OCI-LY7 (cell line): Measurements from ENCODE around the gene PHAF1. TPM values are rescaled to one million over a fixed set of nuclear protein-coding genes. Genes with fewer than 3 reads are reported as not detected.

Experiments used
- BruUV-seq: library from RNA; stranded (reverse); fragments of 400-500 nt; replicated peaks from 2 replicates; lab custom pipeline; 2021; lab: Mats Ljungman, UMichigan
- CTCF ChIA-PET: fragments of 300-600 bp; sonication (Branson Sonifier 250); formaldehyde crosslinking; loops from one replicate; lab custom pipeline; 2022; ENCODE audit warnings: antibody characterized with exemption; ENCODE audit not compliant: unreplicated experiment; lab: Charles Lee
- POLR2A ChIA-PET: fragments of 300-600 bp; sonication (Branson Sonifier 250); formaldehyde crosslinking; loops from one replicate; lab custom pipeline; 2022; ENCODE audit warnings: antibody characterized with exemption; lab: Charles Lee
- DNase-seq: peaks from one replicate; pipeline ENCODE4 v3.0.0-alpha.2; 2015; ENCODE audit warnings: low spot score
- H2AFZ ChIP-seq: fragments of 200-600 bp; sonication (generic), shearing (Covaris generic); 2 replicates; pipeline ENCODE4 v1.6.1; 2014; ENCODE audit warnings: mild to moderate bottlenecking, antibody characterized with exemption, low read length, moderate library complexity
- H3K27ac ChIP-seq: fragments of 200-600 bp; sonication (generic); 2 replicates; pipeline ENCODE4 v1.5.1; 2014; ENCODE audit warnings: mixed run types, low read depth, mild to moderate bottlenecking, moderate library complexity, low read length, inconsistent platforms; ENCODE audit not compliant: poor library complexity, severe bottlenecking
- H3K36me3 ChIP-seq: fragments of 200-600 bp; sonication (generic); 2 replicates; pipeline ENCODE4 v1.6.1; 2014; ENCODE audit warnings: mild to moderate bottlenecking, antibody characterized with exemption, low read length, moderate library complexity, mixed read lengths; ENCODE audit not compliant: insufficient read depth
- H3K4me1 ChIP-seq: fragments of 200-600 bp; sonication (generic); 2 replicates; pipeline ENCODE4 v1.5.1; 2014; ENCODE audit warnings: mild to moderate bottlenecking, low read length; ENCODE audit not compliant: insufficient read depth, poor library complexity, severe bottlenecking
- H3K4me2 ChIP-seq: fragments of 200-600 bp; sonication (generic); 2 replicates; pipeline ENCODE4 v1.6.1; 2014; ENCODE audit warnings: mild to moderate bottlenecking, low read length
- H3K4me3 ChIP-seq: fragments of 200-600 bp; sonication (generic); 2 replicates; pipeline ENCODE4 v1.5.1; 2014; ENCODE audit warnings: mild to moderate bottlenecking, low read depth, low read length; ENCODE audit not compliant: poor library complexity, severe bottlenecking
- H3K79me2 ChIP-seq: fragments of 200-600 bp; sonication (generic); 2 replicates; pipeline ENCODE4 v1.6.1; 2016; ENCODE audit warnings: low read depth, mild to moderate bottlenecking, low read length, moderate library complexity, mixed read lengths; ENCODE audit not compliant: insufficient read depth
- H3K9me2 ChIP-seq: fragments of 200-600 bp; sonication (generic); 2 replicates; pipeline ENCODE4 v1.6.1; 2016; ENCODE audit warnings: mild to moderate bottlenecking, low read length, mixed read lengths; ENCODE audit not compliant: insufficient read depth
- H3K9me3 ChIP-seq: fragments of 200-600 bp; sonication (generic); 2 replicates; pipeline ENCODE4 v1.6.1; 2014; ENCODE audit warnings: mild to moderate bottlenecking, mixed run types, low read length, mixed read lengths
- H4K20me1 ChIP-seq: fragments of 200-600 bp; sonication (generic); 2 replicates; pipeline ENCODE4 v1.6.1; 2014; ENCODE audit warnings: mild to moderate bottlenecking, antibody characterized with exemption, low read length, moderate library complexity, mixed read lengths; ENCODE audit not compliant: insufficient read depth
- CTCF ChIP-seq: fragments of 200-600 bp; sonication (generic); conservative IDR thresholded peaks from 2 replicates; pipeline ENCODE4 v1.5.1; 2014; ENCODE audit warnings: mild to moderate bottlenecking, antibody characterized with exemption, low read length, moderate library complexity, mixed read lengths
- EZH2phosphoT487 ChIP-seq: fragments of 200-600 bp; sonication (generic); IDR thresholded peaks from 2 replicates; pipeline ENCODE4 v1.6.1; 2018; ENCODE audit warnings: low read depth, borderline replicate concordance, mild to moderate bottlenecking, mixed run types, antibody characterized with exemption, low read length, moderate library complexity, mixed read lengths
- intact Hi-C: fragments of 100-400 bp; cut with micrococcal nuclease; formaldehyde crosslinking; loops from one replicate; pipeline ENCODE4 v1.10.0; 2022; ENCODE audit not compliant: unreplicated experiment
- total RNA-seq, 2 experiments: library from RNA; depleted of rRNA in 1 of 2; stranded (reverse); fragments of >200 nt in 1 of 2; shearing (Covaris generic) in 1 of 2; gene quantifications; 2 replicates each; pipeline ENCODE4 v1.2.3, GENCODE V29; 2014 to 2022

PHAF1 gene
- total RNA-seq, 2 experiments from 2014 or later: 13.9 to 16.8 TPM

DNA sequence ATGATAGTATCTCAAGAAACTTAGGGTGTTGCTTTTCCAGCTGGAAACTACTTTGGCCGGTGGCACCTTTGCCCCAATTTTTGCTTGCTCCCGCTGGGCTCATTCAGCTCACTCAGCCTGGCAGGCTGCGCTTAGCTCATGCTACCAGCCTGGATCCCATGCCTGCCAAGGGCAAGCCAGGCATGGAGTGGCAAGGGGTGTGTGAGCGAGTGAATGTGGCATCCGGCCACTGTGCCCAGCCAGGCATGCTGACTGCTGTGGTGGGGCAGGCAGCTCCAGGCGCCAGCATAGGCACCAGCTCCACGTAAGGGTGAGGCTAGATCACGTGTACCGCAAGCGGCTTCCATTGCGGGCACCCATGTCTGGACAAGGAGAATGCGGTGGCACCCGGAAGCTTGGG lies 31.6 kb downstream of the PHAF1 start:
- BruUV-seq: no TSS peak
- Histone ChIP-seq H3K79me2 (no peaks in the 10 kb centered on the region), H3K4me2 (no peak overlapping the region), H3K9me3 (no peaks in the 10 kb centered on the region), H3K36me3 (peaks cover 92% of the 10 kb centered on the region), H3K4me3 (no peak overlapping the region), H2AFZ (no peak overlapping the region), H3K27ac (no peak overlapping the region), H4K20me1 (no peaks in the 10 kb centered on the region), H3K9me2 (no peaks in the 10 kb centered on the region), H3K4me1 (no peaks in the 10 kb centered on the region)
- TF ChIP-seq EZH2phosphoT487: no peak
- POLR2A ChIA-PET: interaction anchor here (0.7 to 1.4 kb wide), 3 partner anchors 9 to 27 kb away, joined by 3 read pairs; no protein-coding TSS in a partner anchor
- no peak for DNase-seq
- CTCF ChIA-PET: no interaction called here
- intact Hi-C loops: no loop called here

DNA sequence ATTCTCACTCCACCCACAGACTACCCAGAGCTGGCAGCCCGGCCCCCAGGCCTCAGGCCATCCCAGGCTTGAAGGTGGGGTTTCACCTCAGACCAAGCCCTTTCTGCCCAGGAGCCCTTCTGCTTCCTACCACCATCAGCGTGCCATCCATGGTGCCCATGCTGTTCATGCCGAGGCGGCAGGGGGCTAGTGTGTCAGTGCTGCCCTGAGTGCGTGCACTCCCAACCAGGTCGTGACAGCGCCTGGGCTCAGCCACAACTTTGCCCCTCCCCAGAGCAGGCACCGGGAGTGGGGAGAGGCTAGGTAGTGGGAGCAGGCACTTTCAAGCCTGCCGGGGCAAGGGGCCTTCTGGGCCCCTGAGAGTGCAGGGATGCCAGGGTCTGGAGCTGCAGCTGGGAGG lies 32.6 kb downstream of the PHAF1 start:
- BruUV-seq: no TSS peak
- ChIA-PET CTCF (no interaction called here), POLR2A (no interaction called here)
- intact Hi-C loops: no loop called here
- H3K9me2 ChIP-seq: no peaks in the 10 kb centered on the region
- no peak overlapping the region for H3K4me2 ChIP-seq
- H2AFZ ChIP-seq: no peak overlapping the region
- TF ChIP-seq CTCF (no peak), EZH2phosphoT487 (no peak)
- H4K20me1 ChIP-seq: no peaks in the 10 kb centered on the region
- H3K27ac ChIP-seq: no peak overlapping the region
- H3K4me3 ChIP-seq: no peak overlapping the region
- H3K79me2 ChIP-seq: no peaks in the 10 kb centered on the region
- no peaks in the 10 kb centered on the region for H3K9me3 ChIP-seq
- no peak for DNase-seq
- no peaks in the 10 kb centered on the region for H3K4me1 ChIP-seq
- H3K36me3 ChIP-seq: peaks cover 94% of the 10 kb centered on the region

GRCh38 chr16:67144943-67145342 lies 35.2 kb downstream of the PHAF1 start:
- Histone ChIP-seq H3K36me3 (peaks cover 86% of the 10 kb centered on the region), H4K20me1 (no peaks in the 10 kb centered on the region), H3K79me2 (no peaks in the 10 kb centered on the region), H3K9me2 (no peaks in the 10 kb centered on the region), H3K4me1 (no peaks in the 10 kb centered on the region), H3K9me3 (no peaks in the 10 kb centered on the region), H2AFZ (no peak overlapping the region), H3K4me3 (no peak overlapping the region), H3K4me2 (no peak overlapping the region), H3K27ac (no peak overlapping the region)
- BruUV-seq: no TSS peak
- DNase-seq: no peak
- POLR2A ChIA-PET: no interaction called here
- TF ChIP-seq EZH2phosphoT487 (no peak), CTCF (no peak)
- CTCF ChIA-PET: no interaction called here
- intact Hi-C loops: no loop called here
